Measurements from ENCODE around the gene FAM170B. TPM values are rescaled to one million over a fixed set of nuclear protein-coding genes. Genes with fewer than 3 reads are reported as not detected.

The FAM170B gene
- total RNA-seq, 1 experiment from 2014 or later: not detected

GRCh38 chr10:49091450-49092210 lies 42.2 kb downstream of the FAM170B start:
- Histone ChIP-seq H3K4me1 (ENCODE audit: low read length) (no peaks in the 10 kb centered on the region), H3K27me3 (ENCODE audit: low read length) (no peaks in the 10 kb centered on the region), H3K4me3 (ENCODE audit: low read length) (no peak overlapping the region), H3K9me3 (ENCODE audit: low read length) (0 out of 2 replicates have a peak, but pooled peaks cover 3% of the 10 kb centered on the region), H3K4me2 (ENCODE audit: low read depth, low read length, poor library complexity, severe bottlenecking) (no peak overlapping the region), H3K9me2 (replicated peaks; ENCODE audit: insufficient read depth, low read length) (no peaks in the 10 kb centered on the region), H4K20me1 (ENCODE audit: insufficient read depth, low read depth, low read length) (no peaks in the 10 kb centered on the region), H3K36me3 (ENCODE audit: insufficient read depth, low read length) (no peaks in the 10 kb centered on the region), H3K79me2 (ENCODE audit: low read length) (no peaks in the 10 kb centered on the region), H3K9ac (ENCODE audit: low read length) (no peak overlapping the region), H2AFZ (ENCODE audit: low read length) (no peak overlapping the region), H3K27ac (ENCODE audit: low read length) (no peak overlapping the region)
- DNase-seq: no peak

GRCh38 chr10:49090696-49091380 lies 43.0 kb downstream of the FAM170B start:
- Histone ChIP-seq H3K9ac (ENCODE audit: low read length) (no peak overlapping the region), H3K9me3 (ENCODE audit: low read length) (0 out of 2 replicates have a peak, but pooled peaks cover 3% of the 10 kb centered on the region), H3K79me2 (ENCODE audit: low read length) (no peaks in the 10 kb centered on the region), H3K4me1 (ENCODE audit: low read length) (no peaks in the 10 kb centered on the region), H3K9me2 (replicated peaks; ENCODE audit: insufficient read depth, low read length) (no peaks in the 10 kb centered on the region), H3K27ac (ENCODE audit: low read length) (no peak overlapping the region), H4K20me1 (ENCODE audit: insufficient read depth, low read depth, low read length) (no peaks in the 10 kb centered on the region), H3K27me3 (ENCODE audit: low read length) (0 out of 2 replicates have a peak, but pooled peaks cover 2% of the 10 kb centered on the region), H3K4me2 (ENCODE audit: low read depth, low read length, poor library complexity, severe bottlenecking) (no peak overlapping the region), H3K36me3 (ENCODE audit: insufficient read depth, low read length) (no peaks in the 10 kb centered on the region), H3K4me3 (ENCODE audit: low read length) (no peak overlapping the region), H2AFZ (ENCODE audit: low read length) (no peak overlapping the region)
- no peak for DNase-seq

GRCh38 chr10:49090189-49090575 lies 43.6 kb downstream of the FAM170B start:
- no peak for DNase-seq

DNA sequence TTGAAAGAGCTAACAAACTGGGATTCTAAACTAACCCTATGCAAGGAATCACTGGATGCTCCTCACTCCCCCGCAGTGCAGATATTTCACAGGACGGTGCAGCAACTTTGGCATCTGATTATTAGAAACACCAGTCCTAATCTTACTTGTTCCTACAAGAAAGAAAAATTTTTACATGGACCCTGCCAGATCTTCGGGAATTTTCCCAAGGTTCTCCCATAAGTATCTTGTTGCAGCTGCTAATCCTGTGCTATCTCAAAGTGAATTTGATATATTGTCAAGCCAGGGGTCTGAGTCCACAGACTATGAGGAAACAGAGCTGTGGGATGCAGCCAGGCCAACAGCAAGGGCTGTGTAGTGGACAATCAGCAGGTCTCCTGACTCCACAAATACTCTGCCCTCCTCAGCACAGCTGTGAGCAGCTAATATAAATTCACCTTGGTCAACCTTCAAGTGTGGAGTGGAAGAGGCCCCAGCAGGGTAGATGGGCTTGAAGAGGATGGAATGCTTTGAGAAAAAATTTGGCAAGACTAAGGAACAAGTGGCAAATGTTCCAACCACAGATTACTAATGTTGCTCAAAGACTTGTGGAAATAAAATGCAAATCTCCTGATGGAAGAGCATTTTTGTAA lies 44.1 kb downstream of the FAM170B start:
- Histone ChIP-seq H2AFZ (ENCODE audit: low read length) (no peak overlapping the region), H3K4me3 (ENCODE audit: low read length) (no peak overlapping the region), H3K9me2 (replicated peaks; ENCODE audit: insufficient read depth, low read length) (no peaks in the 10 kb centered on the region), H3K27ac (ENCODE audit: low read length) (no peak overlapping the region), H3K9ac (ENCODE audit: low read length) (no peak overlapping the region), H3K36me3 (ENCODE audit: insufficient read depth, low read length) (no peaks in the 10 kb centered on the region), H4K20me1 (ENCODE audit: insufficient read depth, low read depth, low read length) (no peaks in the 10 kb centered on the region), H3K4me1 (ENCODE audit: low read length) (no peaks in the 10 kb centered on the region), H3K4me2 (ENCODE audit: low read depth, low read length, poor library complexity, severe bottlenecking) (no peak overlapping the region), H3K27me3 (ENCODE audit: low read length) (0 out of 2 replicates have a peak, but pooled peaks cover 2% of the 10 kb centered on the region), H3K9me3 (ENCODE audit: low read length) (0 out of 2 replicates have a peak, but pooled peaks cover 3% of the 10 kb centered on the region), H3K79me2 (ENCODE audit: low read length) (no peaks in the 10 kb centered on the region)
- no peak for DNase-seq

More at GRCh38 chr10:49090189-49090575, 43.6 kb downstream of the FAM170B start:
- Histone ChIP-seq H3K36me3 (ENCODE audit: insufficient read depth, low read length) (no peaks in the 10 kb centered on the region), H3K27ac (ENCODE audit: low read length) (no peak overlapping the region), H3K9me3 (ENCODE audit: low read length) (0 out of 2 replicates have a peak, but pooled peaks cover 3% of the 10 kb centered on the region), H3K27me3 (ENCODE audit: low read length) (0 out of 2 replicates have a peak, but pooled peaks cover 2% of the 10 kb centered on the region), H2AFZ (ENCODE audit: low read length) (no peak overlapping the region), H3K4me1 (ENCODE audit: low read length) (no peaks in the 10 kb centered on the region), H3K4me3 (ENCODE audit: low read length) (no peak overlapping the region), H3K4me2 (ENCODE audit: low read depth, low read length, poor library complexity, severe bottlenecking) (no peak overlapping the region), H3K79me2 (ENCODE audit: low read length) (no peaks in the 10 kb centered on the region), H3K9ac (ENCODE audit: low read length) (no peak overlapping the region), H3K9me2 (replicated peaks; ENCODE audit: insufficient read depth, low read length) (no peaks in the 10 kb centered on the region), H4K20me1 (ENCODE audit: insufficient read depth, low read depth, low read length) (no peaks in the 10 kb centered on the region)

- H3K36me3 ChIP-seq (ENCODE audit: insufficient read depth, low read length): no peaks in the 10 kb centered on the region
- H3K4me1 ChIP-seq (ENCODE audit: low read length): no peaks in the 10 kb centered on the region
- no peaks in the 10 kb centered on the region for H3K9me2 ChIP-seq (replicated peaks; ENCODE audit: insufficient read depth, low read length)
- no peaks in the 10 kb centered on the region for H4K20me1 ChIP-seq (ENCODE audit: insufficient read depth, low read depth, low read length)
- H3K79me2 ChIP-seq (ENCODE audit: low read length): no peaks in the 10 kb centered on the region
- no peak overlapping the region for H3K4me3 ChIP-seq (ENCODE audit: low read length)
- H3K9ac ChIP-seq (ENCODE audit: low read length): no peak overlapping the region
- 0 out of 2 replicates have a peak, but pooled peaks cover 3% of the 10 kb centered on the region for H3K9me3 ChIP-seq (ENCODE audit: low read length)
- no peak overlapping the region for H2AFZ ChIP-seq (ENCODE audit: low read length)
- no peak overlapping the region for H3K4me2 ChIP-seq (ENCODE audit: low read depth, low read length, poor library complexity, severe bottlenecking)
- no peak overlapping the region for H3K27ac ChIP-seq (ENCODE audit: low read length)
- DNase-seq: no peak
- 0 out of 2 replicates have a peak, but pooled peaks cover 2% of the 10 kb centered on the region for H3K27me3 ChIP-seq (ENCODE audit: low read length)
Measured at GRCh38 chr10:49089152-49089551, 44.7 kb downstream of the FAM170B start.

DNA sequence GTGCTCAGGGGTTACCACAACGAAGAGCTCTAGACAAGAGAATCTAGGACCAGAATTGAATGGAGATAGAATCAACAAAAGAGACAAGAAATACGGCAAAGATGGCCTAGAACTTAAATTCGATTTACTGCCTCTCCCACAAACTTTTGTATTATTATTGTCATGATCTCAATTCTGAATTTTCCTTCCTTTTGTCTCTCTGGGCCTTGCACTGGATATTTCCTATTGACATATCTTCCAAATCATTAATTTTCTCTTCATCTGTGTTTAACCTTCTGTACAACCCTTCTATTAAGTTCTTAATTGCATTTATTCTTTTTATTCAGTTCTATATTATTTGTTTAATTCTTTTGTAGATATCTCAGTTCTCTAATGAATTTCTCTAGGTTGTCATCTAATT lies 46.9 kb downstream of the FAM170B start:
- Histone ChIP-seq H4K20me1 (ENCODE audit: insufficient read depth, low read depth, low read length) (no peaks in the 10 kb centered on the region), H3K27me3 (ENCODE audit: low read length) (0 out of 2 replicates have a peak, but pooled peaks cover 2% of the 10 kb centered on the region), H3K9me3 (ENCODE audit: low read length) (0 out of 2 replicates have a peak, but pooled peaks cover 3% of the 10 kb centered on the region), H3K9ac (ENCODE audit: low read length) (no peak overlapping the region), H3K4me3 (ENCODE audit: low read length) (no peak overlapping the region), H3K9me2 (replicated peaks; ENCODE audit: insufficient read depth, low read length) (no peaks in the 10 kb centered on the region), H3K27ac (ENCODE audit: low read length) (no peak overlapping the region), H2AFZ (ENCODE audit: low read length) (no peak overlapping the region), H3K36me3 (ENCODE audit: insufficient read depth, low read length) (no peaks in the 10 kb centered on the region), H3K79me2 (ENCODE audit: low read length) (no peaks in the 10 kb centered on the region), H3K4me2 (ENCODE audit: low read depth, low read length, poor library complexity, severe bottlenecking) (no peak overlapping the region), H3K4me1 (ENCODE audit: low read length) (no peaks in the 10 kb centered on the region)
- no peak for DNase-seq

DNA sequence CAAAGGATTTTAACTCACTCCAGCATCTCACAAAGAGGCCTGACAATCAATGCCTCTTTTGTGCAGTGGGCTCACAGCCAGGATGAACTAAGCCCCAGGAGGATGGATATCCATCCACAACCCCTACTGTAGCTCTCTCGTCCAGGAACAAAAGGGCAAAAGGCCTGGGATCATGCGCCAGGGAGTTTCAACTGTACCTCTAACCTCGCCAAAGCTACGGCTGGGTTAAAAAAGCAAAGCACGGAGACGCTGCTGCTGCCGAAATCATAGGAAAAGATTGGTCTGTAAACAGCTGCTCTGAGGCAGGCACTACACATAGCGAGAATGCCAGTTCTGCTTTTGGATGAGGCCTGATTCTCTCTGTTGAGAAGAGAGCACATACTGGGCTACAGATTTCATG lies 50.6 kb downstream of the FAM170B start:
- DNase-seq: no peak
- H3K9me3 ChIP-seq (ENCODE audit: low read length): 0 out of 2 replicates have a peak, but pooled peaks cover 3% of the 10 kb centered on the region
- no peaks in the 10 kb centered on the region for H3K4me1 ChIP-seq (ENCODE audit: low read length)
- H3K9me2 ChIP-seq (replicated peaks; ENCODE audit: insufficient read depth, low read length): no peaks in the 10 kb centered on the region
- no peak overlapping the region for H3K27ac ChIP-seq (ENCODE audit: low read length)
- H3K36me3 ChIP-seq (ENCODE audit: insufficient read depth, low read length): no peaks in the 10 kb centered on the region
- no peaks in the 10 kb centered on the region for H4K20me1 ChIP-seq (ENCODE audit: insufficient read depth, low read depth, low read length)
- H3K79me2 ChIP-seq (ENCODE audit: low read length): no peaks in the 10 kb centered on the region
- H3K9ac ChIP-seq (ENCODE audit: low read length): no peak overlapping the region
- H3K4me3 ChIP-seq (ENCODE audit: low read length): no peak overlapping the region
- H2AFZ ChIP-seq (ENCODE audit: low read length): no peak overlapping the region
- 0 out of 2 replicates have a peak, but pooled peaks cover 2% of the 10 kb centered on the region for H3K27me3 ChIP-seq (ENCODE audit: low read length)
- H3K4me2 ChIP-seq (ENCODE audit: low read depth, low read length, poor library complexity, severe bottlenecking): no peak overlapping the region

DNA sequence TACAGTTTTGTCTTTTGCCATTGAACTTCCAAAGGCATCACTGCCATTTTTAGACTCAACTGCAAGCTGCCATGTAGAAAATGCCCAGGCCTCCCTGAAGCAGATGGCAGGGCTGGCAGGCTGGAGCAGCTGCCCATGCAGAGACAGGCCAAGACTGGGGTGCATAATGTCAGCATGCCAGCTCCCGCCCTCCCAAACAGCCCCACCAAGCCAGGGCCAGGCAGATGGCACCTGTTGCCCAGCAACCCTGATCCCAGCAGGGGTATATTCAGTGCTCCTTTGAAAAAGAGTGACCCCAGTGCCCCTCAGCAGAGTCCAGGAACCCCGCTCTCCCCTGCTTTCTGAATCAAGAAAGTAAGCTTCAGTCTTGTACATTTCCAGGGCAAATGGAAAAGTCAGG lies 51.1 kb downstream of the FAM170B start:
- H3K79me2 ChIP-seq (ENCODE audit: low read length): no peaks in the 10 kb centered on the region
- H3K4me2 ChIP-seq (ENCODE audit: low read depth, low read length, poor library complexity, severe bottlenecking): no peak overlapping the region
- H4K20me1 ChIP-seq (ENCODE audit: insufficient read depth, low read depth, low read length): no peaks in the 10 kb centered on the region
- H3K36me3 ChIP-seq (ENCODE audit: insufficient read depth, low read length): no peaks in the 10 kb centered on the region
- no peaks in the 10 kb centered on the region for H3K9me2 ChIP-seq (replicated peaks; ENCODE audit: insufficient read depth, low read length)
- no peaks in the 10 kb centered on the region for H3K4me1 ChIP-seq (ENCODE audit: low read length)
- H3K27me3 ChIP-seq (ENCODE audit: low read length): 0 out of 2 replicates have a peak, but pooled peaks cover 2% of the 10 kb centered on the region
- 0 out of 2 replicates have a peak, but pooled peaks cover 3% of the 10 kb centered on the region for H3K9me3 ChIP-seq (ENCODE audit: low read length)
- no peak for DNase-seq
- H3K4me3 ChIP-seq (ENCODE audit: low read length): no peak overlapping the region
- no peak overlapping the region for H2AFZ ChIP-seq (ENCODE audit: low read length)
- no peak overlapping the region for H3K27ac ChIP-seq (ENCODE audit: low read length)
- H3K9ac ChIP-seq (ENCODE audit: low read length): no peak overlapping the region
